Esophagus squamous epithelium (tissue), 4 donors: ENCODE data around the gene PRKG1.

ENCODE experiments used
- POLR2A ChIP-seq, 4 donors: fragments of 450-650 bp; IDR thresholded peaks; one replicate each; pipeline ENCODE4 v1.6.1; 2017; ENCODE audit warnings: antibody characterized with exemption in 4 of 4, mild to moderate bottlenecking in 4 of 4, moderate library complexity in 3 of 4
- TF ChIP-seq, protein P1 (sequence below), 6 experiments: fragments of 450-650 bp in 4 of 6; fragments of 200-600 bp in 2 of 6; sonication (generic) in 2 of 6; IDR thresholded peaks; one replicate each; pipeline ENCODE4 v1.5.1; 2016 to 2019; ENCODE audit warnings: antibody characterized with exemption in 6 of 6, mild to moderate bottlenecking in 4 of 6, moderate library complexity in 4 of 6

- TF ChIP-seq, protein P1, sequence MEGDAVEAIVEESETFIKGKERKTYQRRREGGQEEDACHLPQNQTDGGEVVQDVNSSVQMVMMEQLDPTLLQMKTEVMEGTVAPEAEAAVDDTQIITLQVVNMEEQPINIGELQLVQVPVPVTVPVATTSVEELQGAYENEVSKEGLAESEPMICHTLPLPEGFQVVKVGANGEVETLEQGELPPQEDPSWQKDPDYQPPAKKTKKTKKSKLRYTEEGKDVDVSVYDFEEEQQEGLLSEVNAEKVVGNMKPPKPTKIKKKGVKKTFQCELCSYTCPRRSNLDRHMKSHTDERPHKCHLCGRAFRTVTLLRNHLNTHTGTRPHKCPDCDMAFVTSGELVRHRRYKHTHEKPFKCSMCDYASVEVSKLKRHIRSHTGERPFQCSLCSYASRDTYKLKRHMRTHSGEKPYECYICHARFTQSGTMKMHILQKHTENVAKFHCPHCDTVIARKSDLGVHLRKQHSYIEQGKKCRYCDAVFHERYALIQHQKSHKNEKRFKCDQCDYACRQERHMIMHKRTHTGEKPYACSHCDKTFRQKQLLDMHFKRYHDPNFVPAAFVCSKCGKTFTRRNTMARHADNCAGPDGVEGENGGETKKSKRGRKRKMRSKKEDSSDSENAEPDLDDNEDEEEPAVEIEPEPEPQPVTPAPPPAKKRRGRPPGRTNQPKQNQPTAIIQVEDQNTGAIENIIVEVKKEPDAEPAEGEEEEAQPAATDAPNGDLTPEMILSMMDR (IDR thresholded peaks at IDR 0.05): no peak
- TF ChIP-seq POLR2A (IDR thresholded peaks at IDR 0.05): no peak
Measured at GRCh38 chr10:52256832-52257691, 1182.8 kb downstream of the PRKG1 start.
